ENCODE results near the gene DDX6.

Gene DDX6

DNA sequence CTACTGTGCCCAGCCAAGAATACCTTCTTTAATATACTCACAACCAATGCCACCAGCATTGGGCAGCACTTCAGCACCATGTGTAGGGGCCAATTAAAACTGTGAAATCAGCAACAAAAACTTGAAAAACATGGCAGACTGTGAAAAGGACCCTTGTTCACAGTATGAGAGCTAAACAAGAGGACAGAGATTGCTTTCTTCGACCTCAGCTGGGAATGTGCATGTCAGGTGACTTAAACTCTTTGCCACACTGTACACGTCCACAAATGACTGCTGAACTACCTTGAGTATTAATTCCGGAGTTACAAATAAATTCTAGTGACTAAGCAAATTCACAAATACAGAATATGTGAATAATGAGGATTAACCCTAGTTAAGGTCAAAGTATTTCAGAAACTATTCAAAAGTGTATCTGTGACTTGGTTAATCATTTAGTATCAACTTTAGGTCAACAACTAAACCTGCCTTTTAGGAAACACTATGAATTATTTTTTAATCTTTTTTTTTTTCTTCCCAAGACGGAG is 33.0 kb downstream of the DDX6 start:
- in situ Hi-C loops (cut with MboI; ENCODE audit: low pct_unique_long_range_greater_than_20kb, low sequenced_read_pairs, unreplicated experiment) = no loop called here
- DNase-seq (ENCODE audit: low spot score) = no peak

DNA sequence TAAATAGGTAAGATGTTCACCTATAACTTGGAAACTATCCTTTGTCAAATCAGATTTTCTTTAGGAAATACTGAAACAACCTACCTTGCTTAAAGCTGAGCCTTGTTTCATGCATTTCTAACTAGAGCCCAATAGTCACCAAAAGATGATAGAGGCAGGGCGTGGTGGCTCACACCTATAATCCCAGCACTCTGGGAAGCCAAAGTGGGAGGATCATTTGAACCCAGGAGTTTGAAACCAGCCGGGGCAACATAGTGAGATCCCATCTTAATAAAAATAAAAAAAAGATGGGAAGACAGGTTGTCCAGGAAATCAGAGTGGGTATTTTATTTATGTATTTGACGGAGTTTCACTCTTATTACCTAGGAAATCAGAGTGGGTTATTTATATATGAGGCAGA is 38.3 kb downstream of the DDX6 start:
- in situ Hi-C loops (cut with MboI; ENCODE audit: low pct_unique_long_range_greater_than_20kb, low sequenced_read_pairs, unreplicated experiment) = no loop called here
- TF ChIP-seq, protein P1, sequence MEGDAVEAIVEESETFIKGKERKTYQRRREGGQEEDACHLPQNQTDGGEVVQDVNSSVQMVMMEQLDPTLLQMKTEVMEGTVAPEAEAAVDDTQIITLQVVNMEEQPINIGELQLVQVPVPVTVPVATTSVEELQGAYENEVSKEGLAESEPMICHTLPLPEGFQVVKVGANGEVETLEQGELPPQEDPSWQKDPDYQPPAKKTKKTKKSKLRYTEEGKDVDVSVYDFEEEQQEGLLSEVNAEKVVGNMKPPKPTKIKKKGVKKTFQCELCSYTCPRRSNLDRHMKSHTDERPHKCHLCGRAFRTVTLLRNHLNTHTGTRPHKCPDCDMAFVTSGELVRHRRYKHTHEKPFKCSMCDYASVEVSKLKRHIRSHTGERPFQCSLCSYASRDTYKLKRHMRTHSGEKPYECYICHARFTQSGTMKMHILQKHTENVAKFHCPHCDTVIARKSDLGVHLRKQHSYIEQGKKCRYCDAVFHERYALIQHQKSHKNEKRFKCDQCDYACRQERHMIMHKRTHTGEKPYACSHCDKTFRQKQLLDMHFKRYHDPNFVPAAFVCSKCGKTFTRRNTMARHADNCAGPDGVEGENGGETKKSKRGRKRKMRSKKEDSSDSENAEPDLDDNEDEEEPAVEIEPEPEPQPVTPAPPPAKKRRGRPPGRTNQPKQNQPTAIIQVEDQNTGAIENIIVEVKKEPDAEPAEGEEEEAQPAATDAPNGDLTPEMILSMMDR (IDR thresholded peaks at IDR 0.05; ENCODE audit: extremely low read depth, insufficient read depth, missing control alignments) = no peak
- no peak for DNase-seq (ENCODE audit: low spot score)

More for the DNA sequence above, 33.0 kb downstream of the DDX6 start:
- TF ChIP-seq, protein P1 (IDR thresholded peaks at IDR 0.05; ENCODE audit: extremely low read depth, insufficient read depth, missing control alignments) = no peak

DNA sequence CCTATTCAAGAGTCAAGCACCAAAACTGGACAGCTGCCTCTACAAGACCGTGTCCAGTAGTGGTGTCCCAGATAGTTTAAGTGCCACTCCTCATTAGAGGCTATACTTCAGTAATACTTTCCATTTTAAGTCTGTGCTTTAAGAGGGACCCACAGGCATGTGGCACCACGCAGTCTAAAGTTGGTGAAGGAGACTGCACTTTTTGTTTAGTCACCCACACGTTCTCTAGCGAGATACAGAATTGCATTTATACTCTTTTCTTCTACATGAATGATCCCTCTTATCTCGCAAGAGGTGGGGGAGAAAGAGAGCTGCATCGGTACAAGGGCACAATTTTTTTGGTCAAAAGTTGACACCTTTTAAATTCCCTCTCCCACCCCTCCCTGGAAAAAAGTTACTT is 41.5 kb downstream of the DDX6 start:
- TF ChIP-seq, protein P1 (IDR thresholded peaks at IDR 0.05; ENCODE audit: extremely low read depth, insufficient read depth, missing control alignments) = no peak
- in situ Hi-C loops (cut with MboI; ENCODE audit: low pct_unique_long_range_greater_than_20kb, low sequenced_read_pairs, unreplicated experiment) = no loop called here
- DNase-seq (ENCODE audit: low spot score) = no peak

DNA sequence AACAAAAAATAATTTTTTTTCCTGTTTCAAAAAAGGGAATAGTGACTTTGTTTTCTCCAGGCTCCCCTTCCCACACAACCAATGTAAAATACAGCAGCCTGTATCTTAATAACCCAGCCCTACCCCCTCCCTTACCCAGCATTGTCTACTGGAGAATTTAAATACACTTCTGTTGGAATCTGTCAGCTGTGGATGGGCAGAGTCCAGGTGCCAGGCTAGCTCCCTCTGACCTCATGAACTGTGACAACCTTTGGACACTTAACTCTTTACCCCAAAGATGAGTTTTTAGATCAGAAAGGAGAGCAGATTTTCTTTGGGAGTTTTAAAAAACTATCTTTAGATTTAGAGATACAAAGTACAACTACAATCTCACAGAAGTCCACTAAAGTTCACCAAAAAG is 42.9 kb downstream of the DDX6 start:
- no peak for DNase-seq (ENCODE audit: low spot score)
- in situ Hi-C loops (cut with MboI; ENCODE audit: low pct_unique_long_range_greater_than_20kb, low sequenced_read_pairs, unreplicated experiment) = no loop called here
- TF ChIP-seq, protein P1 (IDR thresholded peaks at IDR 0.05; ENCODE audit: extremely low read depth, insufficient read depth, missing control alignments) = no peak

DNA sequence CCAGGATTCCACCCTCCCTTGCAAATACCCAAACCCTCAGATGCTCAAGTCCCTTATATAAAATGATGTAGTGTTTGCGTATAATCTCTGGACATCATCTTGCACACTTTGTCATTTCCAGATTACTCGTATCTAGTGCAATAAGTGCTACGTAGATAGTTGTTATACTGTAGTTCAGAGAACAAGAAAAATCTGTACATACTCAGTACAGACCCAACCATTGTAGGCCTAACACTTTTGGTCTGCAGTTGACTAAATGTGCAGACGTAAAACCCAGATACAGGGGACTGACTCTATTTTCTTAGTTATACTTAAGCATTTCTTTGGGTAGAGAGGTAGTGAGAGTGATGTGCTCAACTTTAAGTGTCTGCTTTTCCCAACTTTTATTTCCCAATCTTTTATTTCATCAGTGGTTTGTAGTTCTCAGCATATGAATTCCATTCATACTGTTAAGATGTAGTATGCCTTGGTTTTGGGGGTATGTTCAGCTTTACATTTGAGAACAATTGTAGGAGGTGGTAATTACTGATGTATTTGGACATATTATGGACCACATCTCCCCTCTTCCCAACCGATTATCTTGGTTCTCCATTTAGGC is 43.9 kb downstream of the DDX6 start:
- in situ Hi-C loops (cut with MboI; ENCODE audit: low pct_unique_long_range_greater_than_20kb, low sequenced_read_pairs, unreplicated experiment) = no loop called here
- DNase-seq (ENCODE audit: low spot score) = no peak

DNA sequence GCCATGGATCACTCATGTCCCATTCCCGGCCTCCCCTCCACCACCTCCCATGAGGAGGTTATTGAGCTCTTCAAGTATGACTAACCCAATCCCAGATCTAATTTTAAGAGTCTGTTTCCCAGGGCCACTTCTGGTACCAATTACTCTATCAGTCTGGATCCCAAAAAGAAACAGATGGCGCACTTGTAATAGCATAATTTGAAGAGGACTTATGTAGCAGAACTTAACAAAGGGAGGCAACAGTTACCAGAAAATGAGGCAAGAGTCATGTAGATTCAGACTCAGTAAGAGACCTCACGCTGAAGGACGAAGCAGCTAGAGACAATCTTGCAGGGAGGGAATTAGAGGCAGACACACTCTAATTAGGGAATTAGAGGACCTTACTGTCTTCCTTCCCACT is 46.9 kb downstream of the DDX6 start:
- no peak for DNase-seq (ENCODE audit: low spot score)
- in situ Hi-C loops (cut with MboI; ENCODE audit: low pct_unique_long_range_greater_than_20kb, low sequenced_read_pairs, unreplicated experiment) = no loop called here
- TF ChIP-seq, protein P1 (IDR thresholded peaks at IDR 0.05; ENCODE audit: extremely low read depth, insufficient read depth, missing control alignments) = no peak

More for the DNA sequence above, 43.9 kb downstream of the DDX6 start:
- TF ChIP-seq, protein P1 (IDR thresholded peaks at IDR 0.05; ENCODE audit: extremely low read depth, insufficient read depth, missing control alignments) = no peak

Data from GM13977 (cell line).